GM18511 (cell line): ENCODE measurements around the gene VWA7.
A peak's percentile ranks its signal among the peaks of the same experiment; 100 is the strongest.
"Not testable (repeated sequence)": the region's sequence is repeated elsewhere in the genome, so short reads cannot be mapped to it uniquely, and the experiment has no call there.

ENCODE experiments used
- ATAC-seq: cut with Tn5 transposase; IDR thresholded peaks from one replicate; pipeline ENCODE4 v1.9.1; 2021; ENCODE audit warnings: mild to moderate bottlenecking, moderate library complexity; ENCODE audit not compliant: unreplicated experiment

VWA7 gene

GRCh38 chr6:31776989-31777666 is at the start of gene VWA7:
TSS of gene VWA7 (minus strand) at chr6:31777328. CDS start at chr6:31776779, 549 bp downstream.
- ATAC-seq, result peak; percentile 91

GRCh38 chr6:31826793-31827285 is 49.7 kb upstream of the VWA7 start:
- ATAC-seq, result peak; percentile 24

GRCh38 chr6:31825553-31825952 is 48.4 kb upstream of the VWA7 start:
- no peak for ATAC-seq

GRCh38 chr6:31823592-31824196 is 46.6 kb upstream of the VWA7 start:
- not testable (repeated sequence) for ATAC-seq

GRCh38 chr6:31822036-31822821 is 45.1 kb upstream of the VWA7 start:
- ATAC-seq, result no peak

GRCh38 chr6:31821301-31822035 is 44.3 kb upstream of the VWA7 start:
- ATAC-seq, result no peak

- not testable (repeated sequence) for ATAC-seq
These were observed 43.3 kb upstream of the VWA7 start for GRCh38 chr6:31820399-31820798.

- ATAC-seq, result no peak
These were observed 42.8 kb upstream of the VWA7 start for GRCh38 chr6:31819871-31820299.

GRCh38 chr6:31817929-31818511 is 40.9 kb upstream of the VWA7 start:
- ATAC-seq, result not testable (repeated sequence)

GRCh38 chr6:31817133-31817928 is 40.2 kb upstream of the VWA7 start:
- not testable (repeated sequence) for ATAC-seq

- ATAC-seq, result peak; percentile 51
These were observed 38.1 kb upstream of the VWA7 start, which contains the start of the genes HSPA1A and HSPA1L for GRCh38 chr6:31815025-31815838. TSS of gene HSPA1A (plus strand) at chr6:31815543. CDS start at chr6:31815757, 214 bp downstream. TSS of gene HSPA1L (minus strand) at chr6:31815283. CDS start at chr6:31811972, 3,311 bp downstream.

- ATAC-seq, result no peak
These were observed 37.5 kb upstream of the VWA7 start for GRCh38 chr6:31814677-31815024.

GRCh38 chr6:31813465-31813849 is 36.3 kb upstream of the VWA7 start:
- no peak for ATAC-seq

GRCh38 chr6:31811645-31812044 is 34.5 kb upstream of the VWA7 start:
- ATAC-seq, result no peak

GRCh38 chr6:31808599-31808998 is 31.5 kb upstream of the VWA7 start:
- not testable (repeated sequence) for ATAC-seq

GRCh38 chr6:31806470-31807272 is 29.5 kb upstream of the VWA7 start, which contains the start of gene LSM2:
TSS of gene LSM2 (minus strand) at chr6:31806966. CDS start at chr6:31806757, 209 bp downstream.
- peak; percentile 93 for ATAC-seq

- ATAC-seq, result no peak
These were observed 28.9 kb upstream of the VWA7 start for GRCh38 chr6:31805939-31806469.
